Coronary artery (tissue), 2 donors: ENCODE results near the gene EPB41L2.

ENCODE experiments used
- DNase-seq: peaks from one replicate; pipeline ENCODE4 v3.0.0-alpha.2; 2017; ENCODE audit warnings: low spot score
- H3K27ac ChIP-seq, 2 donors: fragments of 200-600 bp; sonication (generic); one replicate each; pipeline ENCODE4 v1.5.1; 2016 to 2019
- H3K4me3 ChIP-seq: fragments of 200-600 bp; sonication (generic); 2 replicates; pipeline ENCODE4 v1.5.1; 2016; ENCODE audit warnings: mild to moderate bottlenecking, moderate library complexity
- TF ChIP-seq, protein P1 (sequence below): fragments of 200-600 bp; sonication (generic); IDR thresholded peaks from one replicate; pipeline ENCODE4 v1.5.1; 2019; ENCODE audit warnings: antibody characterized with exemption

The EPB41L2 gene

DNA sequence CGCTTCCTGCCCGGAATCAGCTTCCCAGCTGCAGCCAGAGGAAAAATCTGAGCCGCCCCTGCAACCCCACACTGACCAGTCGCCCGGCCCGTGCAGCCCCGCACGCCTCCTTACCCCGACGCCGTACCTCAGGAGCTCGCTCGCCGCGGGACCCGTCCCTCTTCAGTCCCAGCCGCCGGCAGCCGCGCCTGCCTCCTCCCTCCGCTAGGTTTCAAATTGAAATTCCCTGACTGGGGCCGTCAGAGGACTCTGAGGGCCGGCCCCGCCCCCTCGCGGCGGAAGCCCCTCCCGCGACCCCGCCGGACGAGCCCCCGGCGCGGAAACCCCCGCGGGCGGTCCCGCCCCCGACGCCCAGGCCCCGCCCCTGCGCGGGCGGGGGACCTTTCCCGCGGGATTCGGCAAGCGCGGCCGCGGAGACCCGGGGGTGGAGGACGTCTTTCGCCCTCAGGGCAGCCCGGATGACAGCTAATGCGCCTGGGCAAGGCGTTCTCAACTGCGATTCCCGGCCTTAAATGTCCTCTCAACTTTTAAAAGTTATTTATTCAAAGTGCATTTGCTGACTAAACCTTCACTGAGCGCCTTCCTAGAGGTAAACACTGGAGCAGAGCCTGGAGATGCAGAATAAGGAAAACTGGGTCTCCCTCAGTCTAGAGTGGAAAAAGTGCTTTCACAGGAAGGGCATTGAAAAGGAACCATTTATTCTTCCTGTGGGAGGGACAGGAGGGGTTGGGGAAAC is at the start of gene EPB41L2:
TSS of gene EPB41L2 (minus strand) at position 218 of the 736 bp plus-strand sequence. CDS start 106,760 bp downstream, outside the sequence.
- peak within 1 kb of the TSS; percentile 95 for H3K4me3 ChIP-seq
- DNase-seq = peak; percentile 94
- TF ChIP-seq, protein P1, sequence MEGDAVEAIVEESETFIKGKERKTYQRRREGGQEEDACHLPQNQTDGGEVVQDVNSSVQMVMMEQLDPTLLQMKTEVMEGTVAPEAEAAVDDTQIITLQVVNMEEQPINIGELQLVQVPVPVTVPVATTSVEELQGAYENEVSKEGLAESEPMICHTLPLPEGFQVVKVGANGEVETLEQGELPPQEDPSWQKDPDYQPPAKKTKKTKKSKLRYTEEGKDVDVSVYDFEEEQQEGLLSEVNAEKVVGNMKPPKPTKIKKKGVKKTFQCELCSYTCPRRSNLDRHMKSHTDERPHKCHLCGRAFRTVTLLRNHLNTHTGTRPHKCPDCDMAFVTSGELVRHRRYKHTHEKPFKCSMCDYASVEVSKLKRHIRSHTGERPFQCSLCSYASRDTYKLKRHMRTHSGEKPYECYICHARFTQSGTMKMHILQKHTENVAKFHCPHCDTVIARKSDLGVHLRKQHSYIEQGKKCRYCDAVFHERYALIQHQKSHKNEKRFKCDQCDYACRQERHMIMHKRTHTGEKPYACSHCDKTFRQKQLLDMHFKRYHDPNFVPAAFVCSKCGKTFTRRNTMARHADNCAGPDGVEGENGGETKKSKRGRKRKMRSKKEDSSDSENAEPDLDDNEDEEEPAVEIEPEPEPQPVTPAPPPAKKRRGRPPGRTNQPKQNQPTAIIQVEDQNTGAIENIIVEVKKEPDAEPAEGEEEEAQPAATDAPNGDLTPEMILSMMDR = no peak
- peak within 1 kb of the TSS; percentile 70 to 79 for H3K27ac ChIP-seq

DNA sequence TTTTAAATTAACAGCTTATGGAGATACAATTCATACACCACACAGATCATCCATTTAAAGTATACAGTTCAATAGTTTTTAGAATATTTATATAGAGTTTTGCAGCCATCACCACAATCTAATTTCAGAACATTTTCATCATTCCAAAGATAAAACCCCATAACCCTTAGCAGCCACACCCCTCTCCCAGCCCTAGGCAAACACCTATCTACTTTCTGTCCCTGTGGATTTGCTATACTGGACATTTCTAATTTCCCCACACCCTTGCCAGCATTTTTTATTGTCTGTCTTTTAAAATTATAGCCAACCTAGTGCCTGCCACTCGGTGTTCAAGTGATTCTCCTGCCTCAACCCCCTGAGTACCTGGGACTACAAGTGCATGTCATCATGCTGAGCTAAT is 49.2 kb upstream of the EPB41L2 start:
- H3K4me3 ChIP-seq = no peak overlapping the region
- no peak for DNase-seq
- H3K27ac ChIP-seq = no peak overlapping the region
- TF ChIP-seq, protein P1 = no peak

DNA sequence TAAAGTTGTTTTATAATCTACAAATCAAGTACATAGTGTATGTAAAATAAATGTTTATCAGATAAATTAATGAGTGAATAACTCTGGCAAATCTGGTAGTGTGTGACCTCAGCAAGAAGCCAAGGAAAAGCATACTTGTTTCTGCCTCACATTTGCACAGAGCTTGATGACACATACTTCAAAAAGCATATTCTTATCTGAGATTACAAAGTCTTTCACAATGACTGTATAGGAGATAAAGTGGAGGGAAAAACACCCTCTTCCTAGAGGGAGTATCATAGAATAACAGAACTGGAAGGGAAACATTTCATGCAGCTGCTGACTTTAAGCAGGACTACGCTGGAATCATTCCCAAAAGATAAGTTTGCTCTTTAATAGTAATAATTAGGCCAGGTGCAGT is 44.1 kb upstream of the EPB41L2 start:
- no peak overlapping the region for H3K4me3 ChIP-seq
- no peak for DNase-seq
- TF ChIP-seq, protein P1 = no peak
- no peak overlapping the region for H3K27ac ChIP-seq

DNA sequence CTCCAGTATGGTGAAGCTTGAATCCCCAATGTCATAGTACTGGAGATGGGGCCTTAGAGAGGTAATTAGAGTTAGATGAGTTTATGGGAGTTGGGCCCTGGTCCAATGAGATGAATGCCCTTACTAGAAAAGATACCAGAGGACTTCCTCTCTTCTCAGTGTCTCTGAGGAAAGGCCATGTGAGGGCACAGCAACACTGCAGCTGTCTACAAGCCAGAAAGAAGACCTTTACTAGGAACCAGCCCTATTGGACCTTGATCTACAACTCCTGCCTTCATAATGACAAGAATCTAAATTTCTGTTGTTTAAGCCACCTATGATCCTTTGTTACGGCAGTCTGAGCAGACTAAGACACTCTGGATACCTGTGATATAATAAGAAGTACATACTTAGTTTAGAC is 40.9 kb upstream of the EPB41L2 start:
- TF ChIP-seq, protein P1 = no peak
- no peak overlapping the region for H3K4me3 ChIP-seq
- no peak for DNase-seq
- H3K27ac ChIP-seq = no peak overlapping the region

DNA sequence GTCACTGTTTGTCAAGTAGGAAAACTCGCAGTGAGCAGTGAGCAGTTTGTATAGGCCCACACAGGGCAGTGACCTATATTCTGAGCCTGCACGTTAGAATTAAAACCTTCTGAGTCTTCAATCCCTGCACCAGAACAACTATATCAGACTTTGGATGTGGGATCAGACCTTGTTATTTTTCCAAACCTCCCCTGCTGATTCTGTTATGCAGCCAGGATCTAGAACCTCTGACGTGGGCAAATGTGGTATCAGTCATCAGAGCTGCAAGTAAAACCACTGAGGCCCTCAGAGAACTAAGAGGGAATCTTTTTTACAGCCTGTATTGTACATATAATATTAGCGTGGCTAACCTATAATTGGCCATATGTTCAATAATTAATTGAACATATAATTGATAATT is 40.3 kb upstream of the EPB41L2 start:
- TF ChIP-seq, protein P1 = no peak
- H3K4me3 ChIP-seq = no peak overlapping the region
- H3K27ac ChIP-seq = no peak overlapping the region
- no peak for DNase-seq

DNA sequence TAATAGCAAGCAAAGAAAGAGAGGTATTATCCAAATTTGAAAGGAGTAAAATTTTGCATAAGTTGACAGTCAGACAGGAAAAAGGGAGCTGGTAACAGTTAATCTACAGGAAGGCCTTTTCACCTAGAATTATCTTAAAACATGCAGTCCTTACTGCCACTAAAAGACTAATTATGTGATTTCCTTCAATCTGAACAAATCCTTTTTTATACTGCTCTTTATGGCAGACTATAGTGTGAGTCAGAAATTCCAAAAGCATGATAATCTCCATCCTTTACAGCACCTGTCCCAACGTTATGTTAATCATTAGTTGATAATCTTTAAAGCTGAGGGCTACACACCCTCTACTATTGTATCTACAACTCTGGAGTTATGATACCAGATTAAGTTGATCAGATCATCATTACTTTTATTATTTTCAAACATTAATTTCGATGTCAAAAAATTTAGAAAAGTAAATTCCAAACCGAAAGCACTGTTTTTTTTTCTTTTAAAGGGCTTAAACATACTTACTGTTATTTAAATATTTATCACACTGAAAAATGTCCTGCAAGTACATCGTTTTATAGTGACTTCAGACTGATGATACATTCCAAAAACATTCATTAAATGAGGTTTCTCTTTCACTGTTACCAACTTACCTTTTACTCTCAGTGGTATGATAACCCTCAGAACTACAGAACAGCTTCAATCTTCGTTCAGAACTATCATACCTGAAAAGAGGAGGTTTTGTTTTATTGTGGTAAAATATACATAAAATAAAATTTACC is 39.1 kb upstream of the EPB41L2 start:
- H3K27ac ChIP-seq = no peak overlapping the region
- H3K4me3 ChIP-seq = no peak overlapping the region
- DNase-seq = no peak
- TF ChIP-seq, protein P1 = no peak
